Kidney epithelial cell (primary cell): ENCODE measurements around the gene ZNF526. TPM values are rescaled to one million over a fixed set of nuclear protein-coding genes. Genes with fewer than 3 reads are reported as not detected.

Source experiments
- DNase-seq: peaks from one replicate; pipeline ENCODE4 v3.0.0-alpha.2; 2010; ENCODE audit warnings: low read depth
- H3K27me3 ChIP-seq: 2 replicates; pipeline ENCODE4 v1.6.0; 2011; ENCODE audit warnings: low read length; ENCODE audit not compliant: control insufficient read depth, insufficient read depth
- H3K36me3 ChIP-seq: 2 replicates; pipeline ENCODE4 v1.5.1; 2011; ENCODE audit warnings: low read length; ENCODE audit not compliant: control insufficient read depth, insufficient read depth
- H3K4me3 ChIP-seq: 2 replicates; pipeline ENCODE4 v1.5.1; 2011; ENCODE audit warnings: low read depth, mild to moderate bottlenecking, control low read depth, low read length
- total RNA-seq: library from RNA; depleted of rRNA; stranded (reverse); fragments of >200 nt; gene quantifications from 2 replicates; pipeline ENCODE4 v1.2.3, GENCODE V29; 2015
- TF ChIP-seq, protein P1 (sequence below): IDR thresholded peaks from 2 replicates; pipeline ENCODE4 v1.5.1; 2011; ENCODE audit warnings: mild to moderate bottlenecking, moderate library complexity, low read length, control low read depth, inconsistent platforms; ENCODE audit not compliant: insufficient read depth, poor library complexity, severe bottlenecking

Gene ZNF526
- total RNA-seq, 1 donor from 2014 or later = 6.1 TPM

DNA sequence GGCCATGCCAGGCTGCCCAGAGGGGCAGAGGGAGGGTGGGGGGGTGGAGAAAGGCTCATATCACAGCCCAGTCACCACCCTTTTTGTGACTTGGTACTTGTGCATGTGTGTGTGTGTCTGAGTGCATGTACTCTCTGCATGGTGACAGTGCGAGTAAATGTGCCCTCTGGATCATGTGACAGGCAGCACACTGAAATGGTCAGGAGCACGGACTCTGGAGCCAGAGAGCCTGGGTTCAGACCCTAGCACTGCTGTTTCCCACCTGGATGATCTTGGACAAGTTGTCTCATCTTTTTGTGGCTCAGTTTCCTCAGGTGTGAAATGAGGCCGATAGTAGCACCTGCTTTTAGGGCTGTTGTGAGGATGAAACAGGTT lies 50.9 kb downstream of the ZNF526 start:
- H3K36me3 ChIP-seq = peaks cover 1% of the 10 kb centered on the region
- TF ChIP-seq, protein P1, sequence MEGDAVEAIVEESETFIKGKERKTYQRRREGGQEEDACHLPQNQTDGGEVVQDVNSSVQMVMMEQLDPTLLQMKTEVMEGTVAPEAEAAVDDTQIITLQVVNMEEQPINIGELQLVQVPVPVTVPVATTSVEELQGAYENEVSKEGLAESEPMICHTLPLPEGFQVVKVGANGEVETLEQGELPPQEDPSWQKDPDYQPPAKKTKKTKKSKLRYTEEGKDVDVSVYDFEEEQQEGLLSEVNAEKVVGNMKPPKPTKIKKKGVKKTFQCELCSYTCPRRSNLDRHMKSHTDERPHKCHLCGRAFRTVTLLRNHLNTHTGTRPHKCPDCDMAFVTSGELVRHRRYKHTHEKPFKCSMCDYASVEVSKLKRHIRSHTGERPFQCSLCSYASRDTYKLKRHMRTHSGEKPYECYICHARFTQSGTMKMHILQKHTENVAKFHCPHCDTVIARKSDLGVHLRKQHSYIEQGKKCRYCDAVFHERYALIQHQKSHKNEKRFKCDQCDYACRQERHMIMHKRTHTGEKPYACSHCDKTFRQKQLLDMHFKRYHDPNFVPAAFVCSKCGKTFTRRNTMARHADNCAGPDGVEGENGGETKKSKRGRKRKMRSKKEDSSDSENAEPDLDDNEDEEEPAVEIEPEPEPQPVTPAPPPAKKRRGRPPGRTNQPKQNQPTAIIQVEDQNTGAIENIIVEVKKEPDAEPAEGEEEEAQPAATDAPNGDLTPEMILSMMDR = no peak
- no peaks in the 10 kb centered on the region for H3K27me3 ChIP-seq
- DNase-seq = no peak
- H3K4me3 ChIP-seq = peak overlapping the region; percentile 60

- no peak for DNase-seq
- Histone ChIP-seq H3K4me3 (no peak overlapping the region), H3K36me3 (peaks cover 1% of the 10 kb centered on the region), H3K27me3 (no peaks in the 10 kb centered on the region)
- TF ChIP-seq, protein P1 = no peak
These were observed 51.9 kb downstream of the ZNF526 start for GRCh38 chr19:42271861-42272534.

- H3K27me3 ChIP-seq = no peaks in the 10 kb centered on the region
- no peak for DNase-seq
- H3K36me3 ChIP-seq = peaks cover 1% of the 10 kb centered on the region
- H3K4me3 ChIP-seq = no peak overlapping the region
- TF ChIP-seq, protein P1 = no peak
These were observed 52.4 kb downstream of the ZNF526 start for GRCh38 chr19:42272535-42272897.

- Histone ChIP-seq H3K4me3 (no peak overlapping the region), H3K27me3 (no peaks in the 10 kb centered on the region), H3K36me3 (peaks cover 1% of the 10 kb centered on the region)
- TF ChIP-seq, protein P1 = no peak
- no peak for DNase-seq
These were observed 52.9 kb downstream of the ZNF526 start for GRCh38 chr19:42272989-42273406.

GRCh38 chr19:42273407-42274064 lies 53.4 kb downstream of the ZNF526 start:
- Histone ChIP-seq H3K36me3 (peaks cover 1% of the 10 kb centered on the region), H3K27me3 (no peaks in the 10 kb centered on the region), H3K4me3 (no peak overlapping the region)
- TF ChIP-seq, protein P1 = no peak
- no peak for DNase-seq
